Nephron progenitor cell (in vitro differentiated cells): ENCODE results near the gene CD151.

ENCODE experiments used
- DNase-seq: peaks from one replicate; pipeline ENCODE4 v3.0.0; 2021
- H3K27ac Mint-ChIP-seq: 2 replicates; pipeline ENCODE4 v1.8.0; 2021; ENCODE audit warnings: mild to moderate bottlenecking, moderate library complexity, mixed read lengths
- H3K27me3 Mint-ChIP-seq: 2 replicates; pipeline ENCODE4 v1.8.0; 2021; ENCODE audit warnings: mild to moderate bottlenecking, low read depth, mixed read lengths; ENCODE audit not compliant: poor library complexity
- H3K36me3 Mint-ChIP-seq: 2 replicates; pipeline ENCODE4 v1.8.0; 2021; ENCODE audit warnings: low read depth, mixed read lengths
- H3K4me1 Mint-ChIP-seq: 2 replicates; pipeline ENCODE4 v1.8.0; 2021; ENCODE audit warnings: mixed read lengths
- H3K4me3 Mint-ChIP-seq: 2 replicates; pipeline ENCODE4 v1.8.0; 2021; ENCODE audit warnings: mild to moderate bottlenecking, moderate library complexity, mixed read lengths
- H3K9me3 Mint-ChIP-seq: 2 replicates; pipeline ENCODE4 v1.8.0; 2021; ENCODE audit warnings: mild to moderate bottlenecking, moderate library complexity, mixed read lengths
- CTCF ChIP-seq: fragments of 200-600 bp; sonication (generic); IDR thresholded peaks from 2 replicates; pipeline ENCODE4 v1.5.0; 2021; ENCODE audit warnings: antibody characterized with exemption

CD151 gene

GRCh38 chr11:845872-846495 is 13.2 kb downstream of the CD151 start:
- H3K9me3 Mint-ChIP-seq: no peaks in the 10 kb centered on the region
- H3K36me3 Mint-ChIP-seq: peaks cover 1% of the 10 kb centered on the region
- H3K4me3 Mint-ChIP-seq: no peak overlapping the region
- H3K27ac Mint-ChIP-seq: no peak overlapping the region
- DNase-seq: no peak
- H3K27me3 Mint-ChIP-seq: peaks cover 21% of the 10 kb centered on the region
- TF ChIP-seq CTCF: no peak
- peaks cover 33% of the 10 kb centered on the region for H3K4me1 Mint-ChIP-seq

GRCh38 chr11:846496-847098 is 13.8 kb downstream of the CD151 start:
- no peak for DNase-seq
- Mint-ChIP-seq H3K27me3 (peaks cover 22% of the 10 kb centered on the region), H3K9me3 (no peaks in the 10 kb centered on the region), H3K4me3 (no peak overlapping the region), H3K27ac (no peak overlapping the region), H3K36me3 (no peaks in the 10 kb centered on the region), H3K4me1 (peaks cover 27% of the 10 kb centered on the region)
- no peak for TF ChIP-seq CTCF

- no peak for DNase-seq
- Mint-ChIP-seq H3K36me3 (no peaks in the 10 kb centered on the region), H3K4me1 (peaks cover 31% of the 10 kb centered on the region), H3K27me3 (peaks cover 31% of the 10 kb centered on the region), H3K27ac (no peak overlapping the region), H3K9me3 (no peaks in the 10 kb centered on the region), H3K4me3 (no peak overlapping the region)
- no peak for TF ChIP-seq CTCF
These were observed 15.1 kb downstream of the CD151 start for GRCh38 chr11:847876-848275.

GRCh38 chr11:848380-848931 is 15.7 kb downstream of the CD151 start:
- H3K36me3 Mint-ChIP-seq: no peaks in the 10 kb centered on the region
- peak; percentile 68 for DNase-seq
- H3K27me3 Mint-ChIP-seq: peaks cover 32% of the 10 kb centered on the region
- H3K9me3 Mint-ChIP-seq: no peaks in the 10 kb centered on the region
- no peak overlapping the region for H3K27ac Mint-ChIP-seq
- peak overlapping the region; percentile 20 for H3K4me3 Mint-ChIP-seq
- TF ChIP-seq CTCF: peak; percentile 75
- H3K4me1 Mint-ChIP-seq: peaks cover 29% of the 10 kb centered on the region

- DNase-seq: peak; percentile 90
- H3K4me3 Mint-ChIP-seq: peak overlapping the region; percentile 62
- TF ChIP-seq CTCF: no peak
- peaks cover 32% of the 10 kb centered on the region for H3K27me3 Mint-ChIP-seq
- no peak overlapping the region for H3K27ac Mint-ChIP-seq
- H3K4me1 Mint-ChIP-seq: peaks cover 21% of the 10 kb centered on the region
- H3K9me3 Mint-ChIP-seq: no peaks in the 10 kb centered on the region
- H3K36me3 Mint-ChIP-seq: no peaks in the 10 kb centered on the region
These were observed 16.5 kb downstream of the CD151 start for GRCh38 chr11:849104-849824.
